NCI-H345 treated with DMSO at 0.1 percent for 48 hours (cell line): ENCODE data around the gene PRICKLE2.
A peak's percentile ranks its signal among the peaks of the same experiment; 100 is the strongest.

ENCODE experiments used
- DNase-seq: peaks from one replicate; lab custom pipeline; 2025; ENCODE audit not compliant: unreplicated experiment; lab: John Stamatoyannopoulos, UW

Gene PRICKLE2

GRCh38 chr3:64251019-64251418, 25.8 kb upstream of the PRICKLE2 start:
- no peak for DNase-seq

- no peak for DNase-seq
Observed at GRCh38 chr3:64247991-64248646, 22.9 kb upstream of the PRICKLE2 start.

- no peak for DNase-seq
Observed at GRCh38 chr3:64244011-64244942, 19.0 kb upstream of the PRICKLE2 start.

GRCh38 chr3:64242435-64242834, 17.2 kb upstream of the PRICKLE2 start:
- peak; percentile 1 for DNase-seq

- no peak for DNase-seq
Observed at GRCh38 chr3:64240959-64241358, 15.7 kb upstream of the PRICKLE2 start.

- no peak for DNase-seq
Observed at GRCh38 chr3:64240396-64240795, 15.1 kb upstream of the PRICKLE2 start.

- DNase-seq: no peak
Observed at GRCh38 chr3:64239841-64240240, 14.6 kb upstream of the PRICKLE2 start.

GRCh38 chr3:64238971-64239667, 13.9 kb upstream of the PRICKLE2 start:
- no peak for DNase-seq

GRCh38 chr3:64237083-64237482, 11.8 kb upstream of the PRICKLE2 start:
- no peak for DNase-seq

- DNase-seq: no peak
Observed at GRCh38 chr3:64235605-64236004, 10.3 kb upstream of the PRICKLE2 start.

GRCh38 chr3:64234571-64234970, 9.3 kb upstream of the PRICKLE2 start:
- no peak for DNase-seq

- no peak for DNase-seq
Observed at GRCh38 chr3:64232821-64233220, 7.6 kb upstream of the PRICKLE2 start.

- DNase-seq: no peak
Observed at GRCh38 chr3:64229903-64230302, 4.6 kb upstream of the PRICKLE2 start.

GRCh38 chr3:64228110-64228509, 2.8 kb upstream of the PRICKLE2 start:
- DNase-seq: no peak

GRCh38 chr3:64226730-64227129, 1.5 kb upstream of the PRICKLE2 start:
- no peak for DNase-seq

GRCh38 chr3:64225695-64226499, 631 bp upstream of the PRICKLE2 start:
- no peak for DNase-seq

GRCh38 chr3:64223791-64224745, 1.2 kb downstream of the PRICKLE2 start:
- DNase-seq: no peak

GRCh38 chr3:64222501-64223111, 2.7 kb downstream of the PRICKLE2 start:
- DNase-seq: no peak

GRCh38 chr3:64221571-64222257, 3.6 kb downstream of the PRICKLE2 start:
- no peak for DNase-seq
